PC-3 (cell line): ENCODE data around the gene WBP4.
"Not testable (repeated sequence)": the region's sequence is repeated elsewhere in the genome, so short reads cannot be mapped to it uniquely, and the experiment has no call there.

Source experiments
- CTCF ChIP-seq: fragments of 300-600 bp; sonication (generic); conservative IDR thresholded peaks from 2 replicates; pipeline ENCODE4 v1.5.1; 2017; ENCODE audit warnings: antibody characterized with exemption, low read depth, mild to moderate bottlenecking, low read length
- EZH2 ChIP-seq: fragments of 300-600 bp; sonication (generic); IDR thresholded peaks from one replicate; pipeline ENCODE4 v1.6.1; 2017; ENCODE audit warnings: antibody characterized with exemption, mild to moderate bottlenecking, low read length; ENCODE audit not compliant: unreplicated experiment

DNA sequence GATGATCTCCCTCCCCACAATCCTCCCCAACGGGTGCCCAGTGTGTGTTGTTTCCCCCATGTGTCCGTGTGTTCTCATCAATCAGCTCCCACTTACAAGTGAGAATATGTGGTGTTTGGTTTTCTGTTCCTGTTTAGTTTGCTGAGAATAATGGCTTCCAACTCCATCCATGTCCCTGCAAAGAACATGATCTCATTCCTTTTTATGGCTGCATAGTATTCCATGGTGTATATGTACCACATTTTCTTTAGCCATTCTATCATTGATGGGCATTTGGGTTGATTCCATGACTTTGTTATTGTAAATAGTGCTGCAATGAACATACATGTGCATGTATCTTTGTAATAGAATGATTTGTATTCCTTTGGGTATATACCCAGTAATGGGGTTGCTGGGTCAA lies 34.4 kb downstream of the WBP4 start:
- not testable (repeated sequence) for TF ChIP-seq EZH2, CTCF
